Pons (tissue), 1 donor: ENCODE measurements around the gene ZSCAN22.
A peak's percentile ranks its signal among the peaks of the same experiment; 100 is the strongest.

Experiments
- DNase-seq: peaks from one replicate; pipeline ENCODE4 v3.0.0-alpha.2; 2016; ENCODE audit warnings: low spot score

The ZSCAN22 gene

GRCh38 chr19:58351990-58352755 lies 25.4 kb downstream of the ZSCAN22 start:
- no peak for DNase-seq

- no peak for DNase-seq
Measured at GRCh38 chr19:58352760-58353671, 26.2 kb downstream of the ZSCAN22 start, which contains the start of gene A1BG. Gene A1BG, minus strand, starts transcription at chr19:58353492. Its CDS starts 55 bp downstream, at chr19:58353437.

- no peak for DNase-seq
Measured at GRCh38 chr19:58353717-58354477, 27.1 kb downstream of the ZSCAN22 start.

GRCh38 chr19:58354478-58355030 lies 27.8 kb downstream of the ZSCAN22 start:
- DNase-seq: no peak

- no peak for DNase-seq
Measured at GRCh38 chr19:58355215-58355796, 28.5 kb downstream of the ZSCAN22 start.

GRCh38 chr19:58355908-58356765 lies 29.3 kb downstream of the ZSCAN22 start:
- no peak for DNase-seq

GRCh38 chr19:58356766-58357480 lies 30.1 kb downstream of the ZSCAN22 start:
- no peak for DNase-seq

- DNase-seq: no peak
Measured at GRCh38 chr19:58357481-58358145, 30.8 kb downstream of the ZSCAN22 start.

GRCh38 chr19:58361900-58362271 lies 35.1 kb downstream of the ZSCAN22 start:
- DNase-seq: no peak

GRCh38 chr19:58362272-58362994 lies 35.6 kb downstream of the ZSCAN22 start, which contains the start of gene ZNF497:
Gene ZNF497, minus strand, starts transcription at chr19:58362751. Its CDS starts 5,116 bp downstream, at chr19:58357635.
- peak; percentile 94 for DNase-seq

- DNase-seq: no peak
Measured at GRCh38 chr19:58364146-58364545, 37.4 kb downstream of the ZSCAN22 start.

GRCh38 chr19:58366585-58367430 lies 40.0 kb downstream of the ZSCAN22 start:
- no peak for DNase-seq

- DNase-seq: no peak
Measured at GRCh38 chr19:58367698-58368454, 41.1 kb downstream of the ZSCAN22 start.

GRCh38 chr19:58368561-58369360 lies 42.0 kb downstream of the ZSCAN22 start:
- DNase-seq: no peak

GRCh38 chr19:58372311-58373133 lies 45.7 kb downstream of the ZSCAN22 start:
- DNase-seq: no peak
